Stimulated activated CD4-positive, alpha-beta T cell treated with anti-CD3 and anti-CD28 coated beads, Interleukin-4, amount 100 ng/mL, for 1 hour (primary cell): ENCODE measurements around the gene NKTR.
"Not testable (repeated sequence)": the region's sequence is repeated elsewhere in the genome, so short reads cannot be mapped to it uniquely, and the experiment has no call there.

ENCODE experiments used
- DNase-seq: peaks from one replicate; pipeline ENCODE4 v3.0.0-alpha.2; 2020

The NKTR gene

GRCh38 chr3:42600111-42600957, at the start of gene NKTR:
Gene NKTR (plus strand): TSS chr3:42600686. CDS start chr3:42601007, 321 bp downstream.
- peak; percentile 100 for DNase-seq

DNA sequence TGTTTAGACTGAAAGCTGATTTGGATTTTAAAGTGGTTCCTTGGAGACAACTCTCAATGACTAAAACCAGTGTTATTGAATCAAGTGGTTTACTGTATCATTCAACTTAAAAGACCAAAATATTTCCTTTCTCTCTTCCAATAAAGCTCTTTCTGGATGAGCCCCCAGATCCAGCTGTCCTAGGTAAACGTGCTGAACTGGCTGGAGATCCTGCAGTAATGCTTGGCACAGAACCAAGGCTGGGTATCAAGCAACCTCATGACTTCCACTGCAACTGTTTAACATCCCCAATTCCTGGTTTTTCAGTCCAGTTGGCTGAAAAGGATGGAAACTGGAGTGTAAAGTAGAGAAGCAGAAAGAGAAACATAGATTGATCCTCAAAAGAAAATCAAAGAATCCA, 47.7 kb upstream of the NKTR start:
- DNase-seq = no peak

DNA sequence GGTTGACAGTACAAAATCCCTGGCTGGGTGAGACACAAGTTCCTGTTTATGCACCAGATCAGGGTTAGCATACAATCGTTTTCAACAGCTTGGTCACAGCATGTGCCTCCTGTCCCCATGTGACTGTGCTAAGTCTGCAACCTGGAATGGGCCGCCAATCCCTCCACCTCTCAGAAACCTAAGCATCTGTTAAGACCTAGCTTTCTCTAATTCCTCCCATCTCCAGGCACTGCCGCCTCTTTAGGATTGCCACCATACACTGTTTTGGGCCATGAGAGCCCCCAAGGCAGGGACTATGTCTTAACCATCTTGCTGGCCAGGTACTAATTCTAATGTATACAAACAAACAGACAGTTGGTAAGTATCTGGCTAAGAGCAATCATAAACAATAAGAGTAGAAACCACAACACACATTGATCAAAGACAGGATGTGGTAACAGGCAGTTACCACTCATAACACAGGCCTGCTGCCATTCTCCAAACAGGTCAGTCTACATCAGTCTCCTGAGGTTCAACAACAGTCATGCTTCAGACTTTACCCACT, 44.3 kb upstream of the NKTR start:
- no peak for DNase-seq

GRCh38 chr3:42556817-42557216, 43.7 kb upstream of the NKTR start:
- DNase-seq = not testable (repeated sequence)

- DNase-seq = no peak
Measured at GRCh38 chr3:42557854-42558253, 42.6 kb upstream of the NKTR start.

DNA sequence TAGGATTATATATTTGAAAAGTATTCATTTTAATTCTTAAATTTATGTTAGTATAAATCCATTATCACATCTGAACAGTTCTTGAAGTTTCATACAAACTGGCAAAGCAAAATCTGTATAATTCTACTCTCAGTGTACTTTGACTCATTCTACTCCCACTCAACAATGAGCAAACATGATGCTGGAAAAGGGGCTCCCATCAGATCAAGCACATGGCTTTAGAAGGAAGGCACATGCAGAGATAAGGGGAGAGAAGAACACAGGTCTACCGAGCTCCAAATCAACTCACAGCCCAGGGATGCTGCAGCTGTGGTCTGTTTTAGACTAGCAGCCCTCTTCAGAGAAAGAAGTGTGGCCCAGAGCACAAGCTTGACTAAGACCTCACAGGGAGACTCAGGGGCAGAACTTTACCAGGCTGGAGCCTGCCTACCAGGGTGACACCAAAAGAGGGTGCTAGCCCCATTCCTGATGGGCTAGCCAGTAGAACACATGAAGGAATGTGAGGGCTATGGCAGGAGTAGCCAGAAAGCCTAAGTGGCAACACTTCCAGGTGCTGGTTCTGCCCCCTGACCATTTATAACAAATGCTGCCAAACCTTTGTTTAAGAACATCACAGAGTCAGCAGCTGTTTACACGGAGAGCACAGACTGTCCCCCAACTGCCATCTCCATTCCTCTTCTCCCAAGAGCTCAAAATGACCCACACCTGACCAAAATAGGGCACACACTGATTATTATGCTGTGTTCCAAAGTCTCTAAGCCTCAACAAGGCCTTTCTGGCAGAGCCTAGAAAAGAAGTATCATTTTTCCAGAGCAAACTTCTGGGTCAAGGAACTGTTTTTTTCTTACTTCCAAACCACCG, 38.2 kb upstream of the NKTR start:
- DNase-seq = no peak

GRCh38 chr3:42569593-42570142, 30.8 kb upstream of the NKTR start:
- no peak for DNase-seq

GRCh38 chr3:42572278-42572677, 28.2 kb upstream of the NKTR start:
- DNase-seq = no peak

DNA sequence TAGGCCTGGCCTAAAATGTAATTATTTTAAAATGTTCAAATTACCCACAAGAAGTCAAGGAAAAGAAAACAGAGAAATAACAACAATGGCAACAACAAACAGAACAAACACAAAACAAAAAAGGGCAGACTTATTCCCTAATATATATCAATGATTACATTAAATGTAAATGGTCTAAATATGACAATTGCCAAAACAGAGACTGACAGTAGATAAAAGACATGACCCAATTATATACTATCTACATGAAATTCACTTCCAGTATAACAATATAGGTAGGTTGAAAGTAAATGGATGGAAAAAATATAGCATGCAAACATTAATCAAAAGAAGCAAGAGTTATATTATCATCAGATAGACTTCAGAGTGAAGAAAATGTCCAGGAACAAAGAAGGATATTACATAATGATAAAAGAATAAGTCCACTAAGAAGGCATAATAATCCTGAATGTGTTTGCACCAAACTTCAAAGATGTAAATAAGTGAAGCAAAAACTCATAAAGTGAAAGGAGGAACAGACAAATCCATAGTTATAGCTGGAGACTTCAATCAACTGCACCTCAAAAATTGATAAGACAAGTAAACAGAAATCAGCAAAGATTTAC, 25.2 kb upstream of the NKTR start:
- DNase-seq = no peak

GRCh38 chr3:42578054-42578453, 22.4 kb upstream of the NKTR start:
- DNase-seq = no peak

DNA sequence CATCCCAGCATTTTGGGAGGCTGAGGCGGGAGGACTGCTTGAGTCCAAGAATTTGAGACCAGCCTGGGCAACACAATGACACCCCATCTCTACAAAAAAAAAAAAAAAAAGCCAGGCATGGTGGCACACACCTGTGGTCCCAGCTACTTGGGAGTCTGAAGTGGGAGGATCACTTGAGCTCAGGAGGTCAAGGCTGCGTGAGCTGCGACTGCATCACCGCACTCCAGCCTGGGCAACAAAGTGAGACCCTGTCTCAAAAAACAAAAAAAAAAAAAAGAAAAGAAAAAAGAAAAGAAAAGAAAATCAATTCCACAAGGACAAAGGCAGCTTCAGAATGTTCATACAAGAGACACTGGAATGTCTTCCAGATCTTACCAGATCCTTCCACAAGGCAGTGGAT, 21.1 kb upstream of the NKTR start:
- not testable (repeated sequence) for DNase-seq

GRCh38 chr3:42581400-42581708, 19.1 kb upstream of the NKTR start:
- DNase-seq = no peak

DNA sequence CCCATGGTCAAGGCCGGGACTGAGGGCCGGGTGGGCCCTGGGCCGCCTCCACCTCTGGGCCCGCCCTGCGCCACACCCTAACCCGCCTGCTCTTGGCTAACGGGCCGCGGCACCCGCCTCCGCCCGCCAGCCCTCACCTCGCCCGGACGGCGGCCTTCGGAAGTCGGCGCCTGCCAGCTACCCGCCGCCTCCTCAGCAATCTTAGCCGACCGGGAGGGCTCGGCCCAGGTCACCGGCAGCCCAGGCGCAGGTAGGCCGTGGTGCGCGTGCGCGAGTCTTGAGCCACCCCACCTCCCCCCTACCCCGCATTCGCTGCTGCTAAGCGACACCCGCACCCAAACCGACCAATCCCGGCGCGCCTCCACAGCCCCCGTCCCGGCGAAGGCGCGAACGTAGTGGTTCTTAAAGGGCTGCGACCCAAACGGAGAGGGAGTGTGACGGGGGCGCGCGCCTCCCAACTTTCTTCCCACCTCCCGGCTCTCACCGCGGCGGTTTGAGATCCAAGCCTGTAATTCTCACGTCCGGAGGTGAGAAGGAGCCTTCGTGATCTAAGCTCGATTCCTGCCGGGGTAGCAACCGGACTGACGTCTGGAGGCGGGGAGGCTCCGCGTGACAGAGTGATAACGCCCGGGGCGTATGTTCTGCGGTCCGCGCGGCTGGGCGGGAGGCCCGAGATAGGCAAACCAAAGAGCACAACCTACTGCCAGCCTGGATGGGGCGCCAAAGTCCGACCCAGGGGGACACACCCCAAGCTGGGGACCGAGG, 18.6 kb upstream of the NKTR start, which contains the start of gene SEC22C:
TSS of gene SEC22C (minus strand) at position 259 of the 765 bp plus-strand sequence. CDS start 12,921 bp downstream, outside the sequence.
- peak; percentile 96 for DNase-seq

DNA sequence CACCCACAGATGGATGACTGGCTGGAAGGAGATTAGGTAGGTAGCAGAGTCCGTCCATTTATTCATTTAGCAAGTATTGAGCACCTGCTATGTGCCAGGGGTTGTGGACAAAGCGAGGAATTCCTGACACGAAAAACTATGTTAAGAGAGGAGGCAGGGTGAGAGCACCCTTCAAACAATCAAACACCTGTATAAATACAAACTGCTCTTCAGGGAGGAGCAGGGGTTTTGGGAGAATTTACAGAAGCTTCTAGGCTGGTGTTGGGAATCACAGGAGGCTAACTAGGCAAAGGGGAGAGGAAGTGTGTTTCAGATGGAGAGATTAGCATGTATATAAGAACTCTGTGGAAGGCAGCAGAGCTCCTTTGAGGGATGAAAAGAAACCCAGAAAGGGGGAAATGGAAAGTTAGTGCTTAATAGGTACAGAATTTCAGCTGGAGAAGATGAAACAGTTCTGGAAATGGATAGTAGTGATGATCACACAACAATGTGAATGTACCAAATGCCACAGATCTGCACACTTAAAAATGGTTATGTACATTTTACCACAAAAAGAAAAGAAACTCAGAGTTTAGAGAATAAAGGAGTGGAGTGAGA, 17.9 kb upstream of the NKTR start:
- DNase-seq = no peak

GRCh38 chr3:42588625-42589024, 11.9 kb upstream of the NKTR start:
- no peak for DNase-seq

GRCh38 chr3:42589382-42590109, 10.9 kb upstream of the NKTR start:
- no peak for DNase-seq

DNA sequence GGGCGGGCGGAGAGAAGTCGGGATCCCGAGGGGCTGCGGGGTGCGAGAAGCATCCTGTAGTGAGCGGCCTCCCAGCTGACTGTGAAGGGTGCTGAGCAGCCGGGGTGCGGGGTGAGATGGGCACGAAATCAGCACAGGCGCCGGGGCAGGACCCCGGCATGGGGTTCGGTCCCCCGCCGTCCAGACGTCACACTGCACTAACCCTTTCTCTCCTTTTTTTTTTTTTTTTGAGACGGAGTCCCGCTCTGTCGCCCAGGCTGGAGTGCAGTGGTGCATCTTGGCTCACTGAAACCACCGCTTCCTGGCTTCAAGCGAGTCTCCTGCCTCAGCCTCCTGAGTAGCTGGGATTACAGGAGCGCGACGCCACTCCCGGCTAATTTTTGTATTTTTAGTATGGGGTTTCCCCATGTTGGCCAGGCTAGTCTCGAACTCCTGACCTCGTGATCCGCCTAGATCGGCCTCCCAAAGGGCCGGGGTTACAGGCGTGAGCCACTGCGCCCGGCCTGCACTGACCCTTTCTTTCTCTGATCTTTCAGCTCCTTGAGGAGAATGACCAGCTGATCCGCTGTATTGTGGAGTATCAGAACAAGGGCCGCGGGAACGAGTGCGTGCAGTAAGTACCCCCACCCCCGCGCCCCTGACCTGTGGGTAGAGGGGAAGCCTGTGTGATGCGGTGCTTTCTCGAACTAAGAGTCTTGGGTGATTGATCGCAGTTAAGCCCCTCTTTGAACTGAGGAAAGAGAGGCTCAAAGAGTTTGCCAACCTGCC, 9.3 kb upstream of the NKTR start:
- DNase-seq = no peak

- no peak for DNase-seq
Measured at GRCh38 chr3:42591811-42592210, 8.7 kb upstream of the NKTR start.

DNA sequence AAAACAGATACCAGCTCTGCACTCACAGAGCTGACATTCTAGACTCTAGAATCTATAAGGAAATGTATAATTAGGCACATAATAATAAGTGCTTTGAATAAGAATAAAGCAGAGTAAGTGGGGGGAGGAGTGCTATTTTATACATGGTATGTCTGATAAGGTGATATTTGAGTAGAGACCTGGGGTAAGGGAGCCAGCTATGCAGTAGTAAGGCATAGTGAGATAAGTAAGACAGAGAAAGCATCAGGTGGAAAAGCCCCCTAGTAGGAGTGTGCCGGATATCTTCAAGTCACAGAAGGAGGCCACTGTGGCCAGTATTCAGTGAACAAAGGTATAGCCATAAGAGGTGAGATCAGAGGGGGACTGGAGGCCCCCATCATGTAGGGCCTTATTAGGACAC, 6.9 kb upstream of the NKTR start:
- no peak for DNase-seq

GRCh38 chr3:42595682-42596081, 4.8 kb upstream of the NKTR start:
- no peak for DNase-seq
